ENCODE data around the gene PHTF2. TPM values are rescaled to one million over a fixed set of nuclear protein-coding genes. Genes with fewer than 3 reads are reported as not detected.

PHTF2 gene
- polyA plus RNA-seq, 3 donors = 10.1 to 34.3 (median 10.3) TPM

GRCh38 chr7:77979219-77979618 is 180.6 kb downstream of the PHTF2 start:
- WGBS (ENCODE audit: insufficient coverage) = 90% methylated on average over 2 of the region's 5 CpGs
- Histone ChIP-seq H3K9ac (ENCODE audit: insufficient read depth, low read length, poor library complexity, severe bottlenecking) (no peak overlapping the region), H4K20me1 (ENCODE audit: insufficient read depth, low read length) (no peaks in the 10 kb centered on the region), H3K9me3 (replicated peaks in 1 of 2; ENCODE audit: control insufficient read depth in 1 of 2, insufficient read depth in 1 of 2, low read length in 2 of 2) (no peaks in the 10 kb centered on the region), H3K4me1 (ENCODE audit: control insufficient read depth in 1 of 2, insufficient read depth in 2 of 2, low read length in 2 of 2) (no peaks in the 10 kb centered on the region), H3K36me3 (replicated peaks in 1 of 2; ENCODE audit: control insufficient read depth in 1 of 2, insufficient read depth in 2 of 2, low read length in 2 of 2) (no peaks in the 10 kb centered on the region), H3K27me3 (ENCODE audit: control insufficient read depth in 2 of 2, insufficient read depth in 2 of 2, low read length in 2 of 2) (no peaks in the 10 kb centered on the region), H3K79me2 (ENCODE audit: insufficient read depth, low read length) (no peaks in the 10 kb centered on the region), H2AFZ (ENCODE audit: insufficient read depth, low read depth, low read length, poor library complexity, severe bottlenecking) (no peak overlapping the region), H3K4me2 (replicated peaks; ENCODE audit: extremely low read depth, low read length, poor library complexity, severe bottlenecking) (no peak overlapping the region), H3K27ac (ENCODE audit: low read depth in 1 of 2, low read length in 2 of 2) (no peak overlapping the region), H3K4me3 (replicated peaks in 1 of 3; ENCODE audit: low read depth in 2 of 3, low read length in 3 of 3) (no peak overlapping the region)
- no peaks in the 10 kb centered on the region for H3K36me3 Mint-ChIP-seq
- H3K9me3 Mint-ChIP-seq = peaks cover 0 to 5% (median 2%) of the 10 kb centered on the region in 7 donors
- intact Hi-C loops (cut with micrococcal nuclease) = no loop called here
- DNase-seq = no peak
- no peak overlapping the region for H3K27ac Mint-ChIP-seq
- H3K4me3 Mint-ChIP-seq = no peak overlapping the region
- H3K27me3 Mint-ChIP-seq (ENCODE audit: low read depth in 3 of 3) = peaks cover 0 to 3% (median 1%) of the 10 kb centered on the region in 3 donors
- TF ChIP-seq CTCF (IDR thresholded peaks at IDR 0.05) = no peak
- H3K4me1 Mint-ChIP-seq = no peaks in the 10 kb centered on the region

DNA sequence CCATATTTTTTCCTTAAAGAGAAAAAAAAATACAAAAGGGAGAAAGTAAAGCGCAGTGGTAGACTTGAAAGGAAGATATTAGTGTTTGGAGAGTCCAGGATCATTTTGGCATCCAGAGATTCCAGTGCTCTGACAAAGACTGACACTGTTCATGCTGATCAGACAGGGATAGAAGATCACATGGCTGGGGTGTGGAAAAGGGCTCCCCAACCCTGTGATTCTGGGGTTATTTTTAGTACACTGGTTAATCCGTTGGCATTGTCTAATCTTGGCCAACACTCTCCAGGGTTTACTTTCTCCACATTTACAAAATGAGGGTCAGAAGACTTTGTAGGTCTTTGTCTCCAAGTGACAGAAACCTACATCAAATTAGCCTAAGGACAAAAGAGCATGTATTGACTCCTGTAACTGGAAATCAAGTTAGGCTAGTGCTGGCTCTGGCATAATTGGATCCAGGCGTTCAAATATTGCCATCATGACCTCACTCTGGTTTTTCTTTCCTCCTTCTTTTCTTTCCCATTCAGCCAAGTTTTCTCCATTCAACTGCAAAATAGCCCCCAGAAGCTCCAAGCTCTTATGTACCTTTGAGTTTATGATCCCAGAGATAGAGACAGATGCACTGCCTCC is 181.6 kb downstream of the PHTF2 start:
- H3K9me3 Mint-ChIP-seq = peaks cover 0 to 6% (median 4%) of the 10 kb centered on the region in 7 donors
- TF ChIP-seq CTCF (IDR thresholded peaks at IDR 0.05) = no peak
- H3K27ac Mint-ChIP-seq = no peak overlapping the region

More for the DNA sequence above, 181.6 kb downstream of the PHTF2 start:
- H3K9ac ChIP-seq (ENCODE audit: insufficient read depth, low read length, poor library complexity, severe bottlenecking) = no peak overlapping the region
- H3K27me3 Mint-ChIP-seq (ENCODE audit: low read depth in 3 of 3) = peaks cover 0 to 3% (median 1%) of the 10 kb centered on the region in 3 donors
- H3K27me3 ChIP-seq (ENCODE audit: control insufficient read depth in 2 of 2, insufficient read depth in 2 of 2, low read length in 2 of 2) = no peaks in the 10 kb centered on the region
- no peak for DNase-seq
- no peaks in the 10 kb centered on the region for H3K79me2 ChIP-seq (ENCODE audit: insufficient read depth, low read length)
- H3K36me3 Mint-ChIP-seq = no peaks in the 10 kb centered on the region
- H3K4me2 ChIP-seq (replicated peaks; ENCODE audit: extremely low read depth, low read length, poor library complexity, severe bottlenecking) = no peak overlapping the region
- H3K4me1 Mint-ChIP-seq = no peaks in the 10 kb centered on the region
- no peak overlapping the region for H3K27ac ChIP-seq (ENCODE audit: low read depth in 1 of 2, low read length in 2 of 2)
- no peaks in the 10 kb centered on the region for H3K36me3 ChIP-seq (replicated peaks in 1 of 2; ENCODE audit: control insufficient read depth in 1 of 2, insufficient read depth in 2 of 2, low read length in 2 of 2)
- H4K20me1 ChIP-seq (ENCODE audit: insufficient read depth, low read length) = no peaks in the 10 kb centered on the region
- H3K4me1 ChIP-seq (ENCODE audit: control insufficient read depth in 1 of 2, insufficient read depth in 2 of 2, low read length in 2 of 2) = no peaks in the 10 kb centered on the region
- H3K9me3 ChIP-seq (replicated peaks in 1 of 2; ENCODE audit: control insufficient read depth in 1 of 2, insufficient read depth in 1 of 2, low read length in 2 of 2) = no peaks in the 10 kb centered on the region
- no peak overlapping the region for H3K4me3 Mint-ChIP-seq
- 92% methylated on average over 2 of the region's 3 CpGs for WGBS (ENCODE audit: insufficient coverage)
- no peak overlapping the region for H2AFZ ChIP-seq (ENCODE audit: insufficient read depth, low read depth, low read length, poor library complexity, severe bottlenecking)
- H3K4me3 ChIP-seq (replicated peaks in 1 of 3; ENCODE audit: low read depth in 2 of 3, low read length in 3 of 3) = no peak overlapping the region
- intact Hi-C loops (cut with micrococcal nuclease) = no loop called here

Measured in CD14-positive monocyte (primary cell).